ENCODE data around the gene IFT80. TPM values are rescaled to one million over a fixed set of nuclear protein-coding genes. Genes with fewer than 3 reads are reported as not detected.

Gene IFT80
- total RNA-seq, 6 experiments from 2014 or later: 23.4 to 28.1 (median 24.6) TPM

DNA sequence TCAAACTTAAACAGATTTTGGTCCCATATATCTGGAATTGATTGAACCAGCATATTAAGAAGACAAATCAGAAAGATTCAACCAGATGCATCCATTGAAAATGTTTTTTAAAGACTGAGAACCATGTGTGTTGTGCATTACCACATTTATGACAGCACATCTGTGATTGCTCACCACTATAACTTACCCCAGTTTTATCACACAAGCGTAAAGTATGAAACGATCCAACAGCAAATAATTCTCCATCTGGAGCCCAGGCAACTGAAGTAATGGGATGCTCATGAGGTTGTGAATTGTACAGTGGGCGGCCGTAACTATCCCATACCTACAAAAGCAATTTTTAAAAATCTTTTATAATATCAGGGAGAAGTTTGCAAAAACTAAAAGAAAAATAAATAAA lies 43.2 kb downstream of the IFT80 start:
- Mint-ChIP-seq H3K4me1 (ENCODE audit: low read depth) (no peaks in the 10 kb centered on the region), H3K36me3 (ENCODE audit: low read depth) (peaks cover 7% of the 10 kb centered on the region), H3K9me3 (no peaks in the 10 kb centered on the region), H3K27ac (no peak overlapping the region), H3K4me3 (no peak overlapping the region), H3K27me3 (ENCODE audit: insufficient read depth) (no peaks in the 10 kb centered on the region)
- DNase-seq: no peak
- TF ChIP-seq CTCF (IDR thresholded peaks at IDR 0.05): no peak

DNA sequence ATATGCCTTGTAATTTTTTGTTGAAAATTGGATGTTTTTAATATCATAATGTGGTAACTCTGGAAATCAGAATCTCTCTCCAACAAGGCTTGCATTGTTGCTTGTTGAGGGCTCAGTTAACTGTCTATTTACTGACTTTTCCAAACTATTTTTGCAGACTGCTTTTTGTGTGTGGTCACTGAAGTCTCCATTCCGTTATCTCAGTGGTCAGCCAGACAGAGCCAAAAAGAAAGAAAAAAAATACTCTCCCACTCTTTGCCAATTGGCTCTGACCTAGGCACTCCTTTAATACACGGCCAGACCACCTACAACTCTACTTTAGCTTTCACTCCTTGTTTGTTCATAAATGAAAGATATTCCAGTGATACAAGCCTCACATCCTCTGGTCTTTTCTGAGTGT lies 52.5 kb downstream of the IFT80 start:
- Mint-ChIP-seq H3K4me1 (ENCODE audit: low read depth) (no peaks in the 10 kb centered on the region), H3K9me3 (no peaks in the 10 kb centered on the region), H3K4me3 (no peak overlapping the region), H3K27me3 (ENCODE audit: insufficient read depth) (no peaks in the 10 kb centered on the region), H3K36me3 (ENCODE audit: low read depth) (no peaks in the 10 kb centered on the region), H3K27ac (no peak overlapping the region)
- TF ChIP-seq CTCF (IDR thresholded peaks at IDR 0.05): no peak
- no peak for DNase-seq

- H3K36me3 Mint-ChIP-seq (ENCODE audit: low read depth): peaks cover under 1% of the 10 kb centered on the region
- H3K4me1 Mint-ChIP-seq (ENCODE audit: low read depth): no peaks in the 10 kb centered on the region
- H3K4me3 Mint-ChIP-seq: no peak overlapping the region
- H3K27ac Mint-ChIP-seq: no peak overlapping the region
- peak; percentile 13 for DNase-seq
- TF ChIP-seq CTCF (IDR thresholded peaks at IDR 0.05): peak; percentile 79
- H3K9me3 Mint-ChIP-seq: no peaks in the 10 kb centered on the region
- no peaks in the 10 kb centered on the region for H3K27me3 Mint-ChIP-seq (ENCODE audit: insufficient read depth)
Observed at GRCh38 chr3:160343132-160343531, 55.9 kb downstream of the IFT80 start.

DNA sequence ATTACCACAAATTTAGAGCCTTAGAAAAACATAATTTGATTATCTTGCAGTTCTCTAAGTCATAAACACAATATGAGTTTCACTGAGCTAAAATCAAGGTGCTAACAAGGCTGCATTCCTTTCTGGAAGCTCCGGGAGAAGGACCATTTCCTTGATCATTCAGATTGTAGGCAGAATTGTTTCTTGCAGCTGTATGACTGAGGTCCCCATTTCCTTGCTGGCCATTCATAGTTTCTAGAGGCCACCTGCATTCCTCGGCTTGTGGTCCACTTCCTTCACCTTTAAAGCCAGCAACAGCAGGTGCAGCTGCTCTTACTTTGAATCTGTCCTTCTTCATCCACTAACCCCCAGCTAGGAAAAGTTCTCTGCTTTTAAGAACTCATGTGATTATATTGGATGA lies 58.7 kb downstream of the IFT80 start:
- Mint-ChIP-seq H3K9me3 (peaks cover 4% of the 10 kb centered on the region; the same call in 1 of the 2 replicates), H3K4me1 (ENCODE audit: low read depth) (no peaks in the 10 kb centered on the region), H3K4me3 (no peak overlapping the region), H3K36me3 (ENCODE audit: low read depth) (peaks cover 7% of the 10 kb centered on the region), H3K27ac (no peak overlapping the region), H3K27me3 (ENCODE audit: insufficient read depth) (no peaks in the 10 kb centered on the region)
- no peak for TF ChIP-seq CTCF (IDR thresholded peaks at IDR 0.05)
- DNase-seq: no peak

- no peak overlapping the region for H3K4me3 Mint-ChIP-seq
- H3K36me3 Mint-ChIP-seq (ENCODE audit: low read depth): peaks cover 6% of the 10 kb centered on the region
- peak overlapping the region; percentile 85 for H3K27ac Mint-ChIP-seq
- DNase-seq: peak; percentile 69
- no peak for TF ChIP-seq CTCF (IDR thresholded peaks at IDR 0.05)
- H3K27me3 Mint-ChIP-seq (ENCODE audit: insufficient read depth): no peaks in the 10 kb centered on the region
- H3K4me1 Mint-ChIP-seq (ENCODE audit: low read depth): peaks cover 23% of the 10 kb centered on the region
- H3K9me3 Mint-ChIP-seq: no peaks in the 10 kb centered on the region
Observed at GRCh38 chr3:160331127-160331937, 67.7 kb downstream of the IFT80 start.

Measured in HFFc6 (cell line).